Measurements from ENCODE around the gene LCLAT1.
"Not testable (repeated sequence)": the region's sequence is repeated elsewhere in the genome, so short reads cannot be mapped to it uniquely, and the experiment has no call there.

GRCh38 chr2:30507460-30507859 is 60.4 kb downstream of the LCLAT1 start:
- TF ChIP-seq CTCF, POLR2A, POLR2AphosphoS5, EP300 (IDR thresholded peaks at IDR 0.05): not testable (repeated sequence)

All from upper lobe of left lung (tissue), 4 donors.